ENCODE data around the gene VCAM1.
"Not testable (repeated sequence)": the region's sequence is repeated elsewhere in the genome, so short reads cannot be mapped to it uniquely, and the experiment has no call there.

Gene VCAM1

DNA sequence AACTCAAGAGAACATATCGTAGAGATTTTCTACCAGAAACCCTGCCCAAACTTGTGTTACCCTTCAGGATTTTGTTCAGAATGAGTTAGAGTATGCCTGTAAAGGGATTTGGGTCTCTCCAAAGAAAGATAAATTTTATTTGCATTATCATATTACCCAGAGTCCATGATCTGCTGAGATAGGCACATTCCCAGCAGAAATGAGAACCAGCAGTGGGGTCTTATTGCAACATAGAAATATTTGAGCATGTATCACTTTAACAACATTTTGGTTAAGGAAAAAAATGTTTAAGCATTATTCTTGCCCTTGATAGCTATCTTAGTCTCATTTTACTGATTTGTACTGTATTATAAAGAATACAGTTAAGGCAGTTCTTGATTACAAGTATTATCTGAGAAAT lies 10.6 kb downstream of the VCAM1 start:
- no peak for DNase-seq

- no peak for DNase-seq
Observed at GRCh38 chr1:100731309-100731708, 11.8 kb downstream of the VCAM1 start.

GRCh38 chr1:100731758-100732157 lies 12.2 kb downstream of the VCAM1 start:
- no peak for DNase-seq

DNA sequence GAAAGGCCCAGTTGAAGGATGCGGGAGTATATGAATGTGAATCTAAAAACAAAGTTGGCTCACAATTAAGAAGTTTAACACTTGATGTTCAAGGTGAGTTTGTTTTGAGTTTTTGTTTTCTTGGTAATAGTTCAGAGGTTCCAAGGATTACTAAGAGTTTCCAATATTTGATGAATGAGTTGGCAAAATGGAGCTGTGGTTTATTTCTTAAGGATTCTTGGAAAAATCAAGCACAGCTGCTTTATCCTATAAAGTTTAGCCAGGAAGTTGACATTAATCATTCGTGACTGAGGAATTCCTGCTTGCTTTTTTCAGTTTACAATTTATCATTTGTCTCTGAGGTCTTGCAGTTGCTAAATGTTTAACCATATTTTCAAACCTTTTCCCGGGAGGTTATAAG lies 15.1 kb downstream of the VCAM1 start:
- DNase-seq, result no peak

DNA sequence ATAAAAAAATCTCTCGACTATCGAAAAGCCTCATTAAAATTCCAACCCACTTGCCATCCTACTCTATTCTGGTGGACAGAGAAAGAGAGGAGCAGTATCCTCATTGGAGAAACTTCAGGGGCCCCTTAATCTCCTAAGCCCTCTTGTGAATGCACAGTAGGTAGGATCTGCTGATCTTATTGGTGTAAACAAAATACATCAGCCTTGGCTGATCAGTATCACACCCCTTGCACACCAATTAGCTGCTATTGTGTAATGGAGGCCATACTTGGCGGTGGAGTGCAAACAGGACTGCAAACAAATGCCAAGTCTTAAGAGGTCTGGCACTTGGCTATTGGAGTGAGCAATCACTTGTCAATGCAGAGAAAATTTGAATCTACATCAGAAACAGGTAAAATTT lies 15.7 kb downstream of the VCAM1 start:
- DNase-seq, result no peak

GRCh38 chr1:100736324-100736723 lies 16.8 kb downstream of the VCAM1 start:
- DNase-seq, result no peak

DNA sequence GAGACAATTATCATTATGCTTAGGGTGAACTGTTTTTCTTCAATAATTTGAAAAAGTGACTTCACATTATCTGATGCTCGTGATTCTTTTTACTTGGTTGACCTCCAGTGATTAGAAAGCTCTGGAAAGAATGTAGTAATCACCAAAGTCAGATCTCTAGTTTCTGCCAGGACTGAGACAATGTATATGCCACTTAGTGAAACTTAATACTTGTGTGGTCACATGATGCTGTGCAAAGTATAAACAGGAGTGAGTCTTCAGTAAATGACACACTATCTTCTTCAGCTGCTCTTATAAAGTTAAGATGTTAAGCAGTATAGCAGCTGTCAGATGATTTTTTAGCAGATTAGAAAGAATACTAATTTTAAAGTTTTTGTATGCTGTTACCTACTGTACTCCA lies 17.2 kb downstream of the VCAM1 start:
- DNase-seq, result no peak

DNA sequence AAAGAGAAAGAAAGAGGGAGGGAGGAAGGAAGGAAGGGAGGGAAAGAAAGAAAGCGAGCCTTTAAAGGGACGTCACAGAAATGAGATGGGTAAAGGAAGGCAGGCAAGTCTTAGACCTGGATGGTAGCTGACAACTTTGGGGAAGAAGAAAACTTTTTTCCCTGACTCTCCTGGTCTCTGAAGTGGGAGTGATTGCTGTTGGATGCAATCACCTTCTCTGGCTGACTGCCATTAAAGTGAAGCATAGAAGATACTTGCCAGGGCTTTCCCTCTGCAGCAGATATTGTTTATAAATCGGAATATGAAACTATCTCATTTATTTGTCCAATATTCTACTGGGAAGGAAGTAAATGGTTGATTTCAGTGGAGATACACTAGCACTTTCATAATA lies 27.0 kb downstream of the VCAM1 start:
- no peak for DNase-seq

DNA sequence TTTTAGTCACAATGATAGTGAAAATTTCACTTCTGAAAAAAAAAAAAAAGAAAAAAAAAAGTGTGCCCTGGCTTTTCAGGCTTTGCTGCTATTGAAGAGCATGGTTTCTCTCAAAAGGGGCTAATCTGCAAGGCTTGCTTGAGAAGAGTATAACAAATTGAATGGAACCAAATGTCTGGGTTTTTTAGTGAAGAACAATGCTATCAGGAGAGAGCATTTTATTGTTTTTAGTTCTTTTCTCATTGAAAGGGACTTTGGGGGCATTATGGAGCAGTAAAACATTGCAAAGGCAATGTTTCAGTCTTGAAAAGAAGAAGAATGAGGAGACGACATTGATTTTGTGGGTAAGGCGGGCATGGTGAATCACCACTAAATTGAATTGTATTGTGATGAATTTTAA lies 28.2 kb downstream of the VCAM1 start:
- no peak for DNase-seq

GRCh38 chr1:100750005-100750885 lies 30.7 kb downstream of the VCAM1 start:
- no peak for DNase-seq

DNA sequence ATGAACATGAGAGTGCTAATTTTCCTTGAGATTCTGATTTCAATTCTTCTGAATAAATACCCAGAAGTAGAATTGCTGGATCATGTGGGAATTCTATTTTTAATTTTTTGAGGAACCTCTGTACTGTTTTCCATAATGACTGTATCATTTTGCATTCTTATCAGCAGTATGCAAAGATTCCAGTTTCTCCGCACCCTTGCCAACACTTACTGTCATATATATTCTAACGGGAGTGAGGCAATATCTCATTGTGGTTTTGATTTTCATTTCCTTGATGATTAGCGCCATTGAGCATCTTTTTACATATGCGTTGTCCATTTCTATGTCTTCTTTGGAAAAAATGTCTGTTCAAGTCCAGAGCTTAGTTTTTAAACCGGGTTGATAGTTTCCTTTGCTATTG lies 33.2 kb downstream of the VCAM1 start:
- no peak for DNase-seq

DNA sequence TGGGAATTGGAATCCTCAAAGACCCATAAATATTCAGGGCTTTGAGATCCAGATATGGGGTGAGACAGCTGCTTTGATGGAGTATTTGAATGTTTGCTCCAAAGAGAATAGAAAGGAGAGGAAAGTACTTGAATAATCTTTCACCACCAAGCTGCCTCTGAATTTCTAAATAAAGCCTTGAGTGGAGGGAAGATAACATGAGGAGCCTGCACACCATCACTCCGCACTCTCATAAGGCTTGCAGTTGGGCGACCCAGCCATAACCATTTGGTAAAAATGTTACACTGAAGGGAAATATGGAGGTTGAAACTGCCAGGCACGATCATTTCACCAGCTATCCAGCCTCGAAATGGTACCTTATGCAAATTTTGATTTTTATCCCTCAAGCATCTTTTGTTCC lies 38.4 kb downstream of the VCAM1 start:
- DNase-seq, result no peak

GRCh38 chr1:100759188-100759587 lies 39.6 kb downstream of the VCAM1 start:
- no peak for DNase-seq

- no peak for DNase-seq
Observed at GRCh38 chr1:100760511-100760910, 41.0 kb downstream of the VCAM1 start.

- no peak for DNase-seq
Observed at GRCh38 chr1:100762461-100762860, 42.9 kb downstream of the VCAM1 start.

GRCh38 chr1:100767176-100767890 lies 47.8 kb downstream of the VCAM1 start:
- DNase-seq, result no peak

- no peak for DNase-seq
Observed at GRCh38 chr1:100769323-100769722, 49.8 kb downstream of the VCAM1 start.

DNA sequence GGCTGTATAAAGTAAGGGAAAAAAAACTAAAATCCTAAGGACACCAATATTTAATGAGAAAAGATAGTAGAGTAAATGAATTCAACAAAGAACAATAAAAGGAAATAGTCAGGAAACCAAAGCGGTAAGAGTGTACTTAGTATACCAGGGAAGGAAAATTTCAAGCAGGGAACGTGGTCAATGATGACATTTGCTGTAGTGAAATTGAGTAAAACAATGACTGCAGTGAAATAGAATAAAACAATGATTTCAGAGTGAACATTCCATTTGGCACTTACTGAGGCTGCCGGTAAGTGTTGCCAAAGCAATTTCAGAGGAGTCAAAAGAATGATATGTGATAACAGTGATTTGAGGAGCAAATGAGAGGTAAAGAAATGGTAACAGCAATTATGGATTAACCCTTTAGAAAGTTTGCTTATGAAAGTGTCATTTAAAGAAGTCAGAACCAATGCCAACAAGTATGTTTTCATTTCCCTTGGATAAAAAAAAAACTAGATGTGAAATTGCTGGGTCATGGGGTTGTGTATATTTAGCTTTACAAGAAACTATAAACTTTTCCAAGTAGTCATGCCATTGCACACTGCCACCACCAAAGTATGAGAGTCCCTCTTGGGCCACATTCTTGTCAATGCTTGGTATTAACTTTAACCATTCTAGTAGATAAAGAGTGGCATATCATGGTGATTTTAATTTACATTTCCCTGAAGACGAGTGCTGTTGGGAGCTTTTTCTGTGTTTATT lies 50.5 kb downstream of the VCAM1 start:
- DNase-seq, result no peak

- DNase-seq, result no peak
Observed at GRCh38 chr1:100773444-100773843, 53.9 kb downstream of the VCAM1 start.

DNA sequence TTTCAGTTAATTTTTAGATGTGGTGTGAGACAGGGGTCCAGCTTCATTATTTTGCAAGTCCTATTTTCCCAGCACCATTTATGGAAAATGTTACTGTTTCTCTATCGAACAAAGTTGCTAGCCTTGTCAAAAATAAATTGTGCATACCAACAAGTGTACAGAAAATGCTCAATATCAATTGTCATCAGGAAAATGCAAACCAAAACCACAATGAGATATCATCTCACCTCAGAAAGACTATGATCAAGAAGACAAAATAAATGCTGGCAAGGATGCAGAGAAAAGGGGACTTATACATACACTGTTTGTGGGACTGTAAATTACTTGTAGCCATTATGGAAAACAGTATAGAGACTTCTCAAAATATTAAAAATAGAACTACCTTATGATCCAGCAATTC lies 54.8 kb downstream of the VCAM1 start:
- no peak for DNase-seq

DNA sequence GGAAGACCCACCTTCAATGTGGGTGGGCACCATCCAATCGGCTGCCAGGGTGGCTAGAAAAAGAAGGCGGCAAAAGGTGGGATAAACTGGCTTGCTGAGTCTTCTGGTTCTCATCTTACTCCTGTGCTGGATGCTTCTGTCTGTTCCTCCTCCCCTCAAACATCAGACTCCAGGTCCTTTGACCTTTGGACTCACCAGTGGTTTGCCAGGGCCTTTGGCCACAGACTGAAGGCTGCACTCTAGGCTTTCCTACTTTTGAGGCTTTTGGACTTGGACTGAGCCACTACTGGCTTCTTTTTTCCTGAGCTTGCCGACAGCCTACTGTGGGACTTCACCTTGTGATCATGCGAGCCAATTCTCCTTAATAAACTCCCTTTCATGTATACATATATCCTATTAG lies 55.9 kb downstream of the VCAM1 start:
- no peak for DNase-seq

DNA sequence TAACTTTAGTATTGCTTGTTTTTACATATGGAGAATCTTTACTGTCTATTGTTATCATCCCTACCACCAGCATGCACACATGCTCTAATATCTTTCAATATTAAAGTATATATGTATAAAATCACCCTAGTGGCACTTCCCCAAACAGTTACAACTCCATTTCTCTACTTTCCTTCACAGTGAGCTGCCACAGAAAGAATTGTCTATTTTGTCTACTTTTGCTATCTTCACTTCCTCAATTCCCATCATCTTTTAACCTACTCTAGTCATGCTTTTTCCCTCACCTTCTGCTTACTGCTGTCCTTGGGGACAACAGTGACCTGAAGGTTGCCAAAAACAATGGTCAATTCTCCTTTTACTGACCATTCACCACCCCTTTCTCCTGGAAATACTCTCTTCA lies 59.2 kb downstream of the VCAM1 start:
- no peak for DNase-seq

DNA sequence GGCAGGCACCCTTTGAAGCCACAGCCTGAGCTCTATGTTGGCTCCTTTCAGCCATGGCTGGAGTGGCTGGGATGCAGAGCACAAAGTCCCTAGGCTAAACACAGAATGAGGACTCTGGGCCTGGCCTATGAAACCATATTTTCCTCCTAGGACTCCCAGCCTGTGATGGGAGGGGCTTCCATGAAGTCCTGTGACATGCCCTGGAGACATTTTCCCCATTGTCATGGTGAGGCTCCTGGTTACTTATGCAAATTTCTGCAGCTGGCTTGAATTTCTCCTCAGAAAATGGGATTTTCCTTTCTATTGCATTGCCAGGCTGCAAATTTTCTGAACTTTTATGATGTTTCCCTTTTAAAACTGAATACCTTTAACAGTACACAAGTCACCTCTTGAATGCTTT lies 61.3 kb downstream of the VCAM1 start:
- no peak for DNase-seq

- not testable (repeated sequence) for DNase-seq
Observed at GRCh38 chr1:100781728-100782127, 62.2 kb downstream of the VCAM1 start.
